Tibial nerve (tissue), 3 donors: ENCODE measurements around the gene RPEL1.

Experiments
- POLR2A ChIP-seq, 2 donors: fragments of 450-650 bp; IDR thresholded peaks; one replicate each; pipeline ENCODE4 v1.6.1; 2017; ENCODE audit warnings: antibody characterized with exemption in 2 of 2, mild to moderate bottlenecking in 2 of 2, moderate library complexity in 2 of 2
- TF ChIP-seq, protein P1 (sequence below), 5 experiments: fragments of 200-600 bp in 3 of 5; fragments of 450-650 bp in 2 of 5; sonication (generic) in 3 of 5; IDR thresholded peaks; one replicate each; pipeline ENCODE4 v1.5.1; 2016 to 2019; ENCODE audit warnings: antibody characterized with exemption in 5 of 5, mild to moderate bottlenecking in 3 of 5, moderate library complexity in 2 of 5

- TF ChIP-seq, protein P1, sequence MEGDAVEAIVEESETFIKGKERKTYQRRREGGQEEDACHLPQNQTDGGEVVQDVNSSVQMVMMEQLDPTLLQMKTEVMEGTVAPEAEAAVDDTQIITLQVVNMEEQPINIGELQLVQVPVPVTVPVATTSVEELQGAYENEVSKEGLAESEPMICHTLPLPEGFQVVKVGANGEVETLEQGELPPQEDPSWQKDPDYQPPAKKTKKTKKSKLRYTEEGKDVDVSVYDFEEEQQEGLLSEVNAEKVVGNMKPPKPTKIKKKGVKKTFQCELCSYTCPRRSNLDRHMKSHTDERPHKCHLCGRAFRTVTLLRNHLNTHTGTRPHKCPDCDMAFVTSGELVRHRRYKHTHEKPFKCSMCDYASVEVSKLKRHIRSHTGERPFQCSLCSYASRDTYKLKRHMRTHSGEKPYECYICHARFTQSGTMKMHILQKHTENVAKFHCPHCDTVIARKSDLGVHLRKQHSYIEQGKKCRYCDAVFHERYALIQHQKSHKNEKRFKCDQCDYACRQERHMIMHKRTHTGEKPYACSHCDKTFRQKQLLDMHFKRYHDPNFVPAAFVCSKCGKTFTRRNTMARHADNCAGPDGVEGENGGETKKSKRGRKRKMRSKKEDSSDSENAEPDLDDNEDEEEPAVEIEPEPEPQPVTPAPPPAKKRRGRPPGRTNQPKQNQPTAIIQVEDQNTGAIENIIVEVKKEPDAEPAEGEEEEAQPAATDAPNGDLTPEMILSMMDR (IDR thresholded peaks at IDR 0.05), result no peak
- TF ChIP-seq POLR2A (IDR thresholded peaks at IDR 0.05), result no peak
Observed at GRCh38 chr10:103278537-103278823, 32.8 kb downstream of the RPEL1 start.
